ENCODE data around the gene ADAM8. TPM values are rescaled to one million over a fixed set of nuclear protein-coding genes. Genes with fewer than 3 reads are reported as not detected.

ADAM8 gene
- total and polyA plus RNA-seq, 2 donors (not counting 1 experiment from before 2014, with no cell fraction given) = 116 to 196 TPM

GRCh38 chr10:133294189-133294588, 17.5 kb upstream of the ADAM8 start:
- no peaks in the 10 kb centered on the region for H3K9me3 Mint-ChIP-seq (ENCODE audit: insufficient read depth)

GRCh38 chr10:133293810-133294119, 17.1 kb upstream of the ADAM8 start:
- Histone ChIP-seq H4K20me1 (ENCODE audit: control insufficient read depth, insufficient read depth, low read length, poor library complexity, severe bottlenecking) (peaks cover 12% of the 10 kb centered on the region), H2AFZ (ENCODE audit: insufficient read depth, low read depth, low read length, poor library complexity, severe bottlenecking) (no peak overlapping the region), H3K4me2 (replicated peaks; ENCODE audit: low read depth, low read length, poor library complexity, severe bottlenecking) (no peak overlapping the region), H3K9me3 (ENCODE audit: control extremely low read depth in 1 of 3, control insufficient read depth in 2 of 3, insufficient read depth in 1 of 3, low read length in 2 of 3) (no peaks in the 10 kb centered on the region), H3K36me3 (replicated peaks in 1 of 2; ENCODE audit: control extremely low read depth in 1 of 2, control insufficient read depth in 1 of 2, extremely low read depth in 1 of 2, insufficient read depth in 2 of 2, low read length in 1 of 2) (peaks cover 1 to 78% of the 10 kb centered on the region in 2 experiments), H3K79me2 (ENCODE audit: control insufficient read depth, insufficient read depth, low read length) (no peaks in the 10 kb centered on the region), H3K27me3 (replicated peaks in 1 of 4; ENCODE audit: control extremely low read depth in 1 of 4, control insufficient read depth in 3 of 4, insufficient read depth in 4 of 4, low read length in 3 of 4) (no peaks in the 10 kb centered on the region), H3K27ac (ENCODE audit: low read length in 2 of 2) (no peak overlapping the region), H3K4me1 (ENCODE audit: control insufficient read depth in 2 of 2, insufficient read depth in 2 of 2, low read length in 2 of 2) (no peaks in the 10 kb centered on the region), H3K4me3 (ENCODE audit: control extremely low read depth in 1 of 5, extremely low read depth in 1 of 5, insufficient read depth in 1 of 5, low read depth in 2 of 5, low read length in 4 of 5) (no peak overlapping the region), H3K9ac (ENCODE audit: low read length) (no peak overlapping the region)
- CTCF ChIA-PET = no interaction called here
- POLR2A ChIA-PET = no interaction called here
- Mint-ChIP-seq H3K4me1 (no peaks in the 10 kb centered on the region), H3K9me3 (ENCODE audit: insufficient read depth) (no peaks in the 10 kb centered on the region), H3K4me3 (no peak overlapping the region), H3K27me3 (no peaks in the 10 kb centered on the region), H3K27ac (no peak overlapping the region)
- TF ChIP-seq, protein P1, sequence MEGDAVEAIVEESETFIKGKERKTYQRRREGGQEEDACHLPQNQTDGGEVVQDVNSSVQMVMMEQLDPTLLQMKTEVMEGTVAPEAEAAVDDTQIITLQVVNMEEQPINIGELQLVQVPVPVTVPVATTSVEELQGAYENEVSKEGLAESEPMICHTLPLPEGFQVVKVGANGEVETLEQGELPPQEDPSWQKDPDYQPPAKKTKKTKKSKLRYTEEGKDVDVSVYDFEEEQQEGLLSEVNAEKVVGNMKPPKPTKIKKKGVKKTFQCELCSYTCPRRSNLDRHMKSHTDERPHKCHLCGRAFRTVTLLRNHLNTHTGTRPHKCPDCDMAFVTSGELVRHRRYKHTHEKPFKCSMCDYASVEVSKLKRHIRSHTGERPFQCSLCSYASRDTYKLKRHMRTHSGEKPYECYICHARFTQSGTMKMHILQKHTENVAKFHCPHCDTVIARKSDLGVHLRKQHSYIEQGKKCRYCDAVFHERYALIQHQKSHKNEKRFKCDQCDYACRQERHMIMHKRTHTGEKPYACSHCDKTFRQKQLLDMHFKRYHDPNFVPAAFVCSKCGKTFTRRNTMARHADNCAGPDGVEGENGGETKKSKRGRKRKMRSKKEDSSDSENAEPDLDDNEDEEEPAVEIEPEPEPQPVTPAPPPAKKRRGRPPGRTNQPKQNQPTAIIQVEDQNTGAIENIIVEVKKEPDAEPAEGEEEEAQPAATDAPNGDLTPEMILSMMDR (IDR thresholded peaks at IDR 0.05) = no peak
- no peak for TF ChIP-seq EZH2 (IDR thresholded peaks at IDR 0.05; ENCODE audit: borderline replicate concordance, insufficient read depth, low read depth, low read length, poor library complexity, severe bottlenecking)
- DNase-seq = no peak
- intact Hi-C loops (cut with micrococcal nuclease) = no loop called here
- 99% methylated on average over 8 of the region's 10 CpGs for WGBS (ENCODE audit: insufficient coverage)
- ATAC-seq (ENCODE audit: low read depth) = no peak

More at GRCh38 chr10:133294189-133294588, 17.5 kb upstream of the ADAM8 start:
- H3K79me2 ChIP-seq (ENCODE audit: control insufficient read depth, insufficient read depth, low read length) = no peaks in the 10 kb centered on the region
- no peak overlapping the region for H3K9ac ChIP-seq (ENCODE audit: low read length)
- H3K9me3 ChIP-seq (ENCODE audit: control extremely low read depth in 1 of 3, control insufficient read depth in 2 of 3, insufficient read depth in 1 of 3, low read length in 2 of 3) = no peaks in the 10 kb centered on the region
- TF ChIP-seq, protein P1 (IDR thresholded peaks at IDR 0.05) = no peak
- TF ChIP-seq EZH2 (IDR thresholded peaks at IDR 0.05; ENCODE audit: borderline replicate concordance, insufficient read depth, low read depth, low read length, poor library complexity, severe bottlenecking) = no peak
- no peaks in the 10 kb centered on the region for H3K4me1 Mint-ChIP-seq
- H3K27ac ChIP-seq (ENCODE audit: low read length in 2 of 2) = no peak overlapping the region
- H3K4me1 ChIP-seq (ENCODE audit: control insufficient read depth in 2 of 2, insufficient read depth in 2 of 2, low read length in 2 of 2) = no peaks in the 10 kb centered on the region
- H2AFZ ChIP-seq (ENCODE audit: insufficient read depth, low read depth, low read length, poor library complexity, severe bottlenecking) = no peak overlapping the region
- ATAC-seq (ENCODE audit: low read depth) = no peak
- no peaks in the 10 kb centered on the region for H3K27me3 Mint-ChIP-seq
- intact Hi-C loops (cut with micrococcal nuclease) = no loop called here
- H3K4me3 ChIP-seq (ENCODE audit: control extremely low read depth in 1 of 5, extremely low read depth in 1 of 5, insufficient read depth in 1 of 5, low read depth in 2 of 5, low read length in 4 of 5) = no peak overlapping the region
- H4K20me1 ChIP-seq (ENCODE audit: control insufficient read depth, insufficient read depth, low read length, poor library complexity, severe bottlenecking) = peaks cover 16% of the 10 kb centered on the region
- DNase-seq = no peak
- H3K4me3 Mint-ChIP-seq = no peak overlapping the region
- H3K36me3 ChIP-seq (replicated peaks in 1 of 2; ENCODE audit: control extremely low read depth in 1 of 2, control insufficient read depth in 1 of 2, extremely low read depth in 1 of 2, insufficient read depth in 2 of 2, low read length in 1 of 2) = peaks cover 1 to 78% of the 10 kb centered on the region in 2 experiments
- no peaks in the 10 kb centered on the region for H3K27me3 ChIP-seq (replicated peaks in 1 of 4; ENCODE audit: control extremely low read depth in 1 of 4, control insufficient read depth in 3 of 4, insufficient read depth in 4 of 4, low read length in 3 of 4)
- no peak overlapping the region for H3K27ac Mint-ChIP-seq
- POLR2A ChIA-PET = no interaction called here
- CTCF ChIA-PET = no interaction called here
- WGBS (ENCODE audit: insufficient coverage) = 96% methylated on average over 15 of the region's 15 CpGs
- no peak overlapping the region for H3K4me2 ChIP-seq (replicated peaks; ENCODE audit: low read depth, low read length, poor library complexity, severe bottlenecking)
